ENCODE measurements around the gene HACE1.

GRCh38 chr6:104809116-104809515 lies 50.6 kb downstream of the HACE1 start:
- TF ChIP-seq CTCF (conservative IDR thresholded peaks at IDR 0.05 in 1 of 2, IDR thresholded peaks at IDR 0.05 in 1 of 2; ENCODE audit: extremely low read depth in 1 of 2, insufficient read depth in 1 of 2, low read depth in 1 of 2, low read length in 2 of 2) (no peak), EZH2 (IDR thresholded peaks at IDR 0.05; ENCODE audit: borderline replicate concordance, low read length) (no peak)

Data from mammary epithelial cell (primary cell).